Activated naive CD8-positive, alpha-beta T cell treated with anti-CD3 and anti-CD28 coated beads, Interleukin-2, amount 10 ng/mL, durations not matched to agents 7 days and 5 days (primary cell): ENCODE results near the gene ARHGAP19. TPM values are rescaled to one million over a fixed set of nuclear protein-coding genes. Genes with fewer than 3 reads are reported as not detected.
A peak's percentile ranks its signal among the peaks of the same experiment; 100 is the strongest.

Source experiments
- ATAC-seq: fragments of 150-1000 bp; cut with Tn5 transposase; one replicate; pipeline ENCODE4 v1.10.0; 2021; ENCODE audit warnings: low read depth, moderate library complexity
- POLR2A ChIA-PET: fragments of 350-600 bp; sonication (Branson Sonifier 250); formaldehyde crosslinking; loops from one replicate; lab custom pipeline; 2021; ENCODE audit warnings: antibody characterized with exemption; lab: Charles Lee
- DNase-seq: peaks from one replicate; pipeline ENCODE4 v3.0.0; 2021
- H3K27ac Mint-ChIP-seq: one replicate; pipeline ENCODE4 v1.8.0; 2022; ENCODE audit warnings: mild to moderate bottlenecking, mixed read lengths
- H3K27me3 Mint-ChIP-seq: one replicate; pipeline ENCODE4 v1.8.0; 2022; ENCODE audit warnings: mild to moderate bottlenecking, moderate library complexity, mixed read lengths
- H3K36me3 Mint-ChIP-seq: one replicate; pipeline ENCODE4 v1.8.0; 2021; ENCODE audit warnings: mild to moderate bottlenecking, mixed read lengths
- H3K4me1 Mint-ChIP-seq: one replicate; pipeline ENCODE4 v1.8.0; 2021; ENCODE audit warnings: mixed read lengths
- H3K4me3 Mint-ChIP-seq: one replicate; pipeline ENCODE4 v1.8.0; 2022; ENCODE audit warnings: mild to moderate bottlenecking, moderate library complexity, mixed read lengths
- H3K9me3 Mint-ChIP-seq: one replicate; pipeline ENCODE4 v1.8.0; 2021; ENCODE audit warnings: mixed read lengths
- total RNA-seq, 2 experiments: library from RNA; stranded (reverse); gene quantifications; one replicate each; pipeline ENCODE4 v1.2.3, GENCODE V29; 2021

Gene ARHGAP19
- total RNA-seq, 2 experiments from 2014 or later: 35.4 to 44.5 TPM

GRCh38 chr10:97318772-97319651 is 26.6 kb upstream of the ARHGAP19 start, which contains the start of gene FRAT1:
Gene FRAT1 (plus strand): TSS chr10:97319271. CDS start chr10:97319454, 183 bp downstream.
- Mint-ChIP-seq H3K9me3 (no peaks in the 10 kb centered on the region), H3K4me3 (peak within 1 kb of the TSS; percentile 97), H3K4me1 (peaks cover 23% of the 10 kb centered on the region), H3K27ac (peak within 1 kb of the TSS; percentile 98), H3K27me3 (peaks cover 5% of the 10 kb centered on the region), H3K36me3 (peaks cover 2% of the 10 kb centered on the region)
- POLR2A ChIA-PET: interaction anchor here (0.5 to 4.4 kb wide), 7 partner anchors 9 to 82 kb away, joined by 4 to 54 read pairs (median 9); partner anchors contain the start of genes ARHGAP19, FRAT2 and RRP12
- peak; percentile 74 for ATAC-seq
- DNase-seq: peak; percentile 93

GRCh38 chr10:97314671-97315070 is 22.2 kb upstream of the ARHGAP19 start:
- no peak for DNase-seq
- Mint-ChIP-seq H3K27me3 (peaks cover 2% of the 10 kb centered on the region), H3K27ac (no peak overlapping the region), H3K9me3 (no peaks in the 10 kb centered on the region), H3K36me3 (no peaks in the 10 kb centered on the region), H3K4me1 (peaks cover 7% of the 10 kb centered on the region), H3K4me3 (no peak overlapping the region)
- POLR2A ChIA-PET: no interaction called here
- ATAC-seq: no peak

- POLR2A ChIA-PET: no interaction called here
- Mint-ChIP-seq H3K27me3 (peaks cover 2% of the 10 kb centered on the region), H3K9me3 (no peaks in the 10 kb centered on the region), H3K27ac (no peak overlapping the region), H3K4me3 (no peak overlapping the region), H3K36me3 (no peaks in the 10 kb centered on the region), H3K4me1 (peaks cover under 1% of the 10 kb centered on the region)
- DNase-seq: no peak
- ATAC-seq: no peak
Observed at GRCh38 chr10:97312897-97313296, 20.5 kb upstream of the ARHGAP19 start.

- Mint-ChIP-seq H3K27me3 (peaks cover 2% of the 10 kb centered on the region), H3K27ac (no peak overlapping the region), H3K4me3 (no peak overlapping the region), H3K36me3 (no peaks in the 10 kb centered on the region), H3K4me1 (no peaks in the 10 kb centered on the region), H3K9me3 (no peaks in the 10 kb centered on the region)
- no peak for ATAC-seq
- no peak for DNase-seq
- POLR2A ChIA-PET: interaction anchor here (0.5 kb wide), 1 partner anchor 329 kb away, joined by 4 read pairs; the partner anchor contains the start of gene PI4K2A
Observed at GRCh38 chr10:97311111-97311626, 18.7 kb upstream of the ARHGAP19 start.

- DNase-seq (no peak), ATAC-seq (no peak)
- POLR2A ChIA-PET: no interaction called here
- no peak overlapping the region for H3K4me3 Mint-ChIP-seq
- no peaks in the 10 kb centered on the region for H3K9me3 Mint-ChIP-seq
- no peaks in the 10 kb centered on the region for H3K4me1 Mint-ChIP-seq
- peaks cover 2% of the 10 kb centered on the region for H3K27me3 Mint-ChIP-seq
- no peaks in the 10 kb centered on the region for H3K36me3 Mint-ChIP-seq
- no peak overlapping the region for H3K27ac Mint-ChIP-seq
Observed at GRCh38 chr10:97307866-97308780, 15.7 kb upstream of the ARHGAP19 start.

- POLR2A ChIA-PET: no interaction called here
- ATAC-seq (no peak), DNase-seq (no peak)
- peaks cover 2% of the 10 kb centered on the region for H3K27me3 Mint-ChIP-seq
- no peak overlapping the region for H3K27ac Mint-ChIP-seq
- H3K4me1 Mint-ChIP-seq: no peaks in the 10 kb centered on the region
- no peaks in the 10 kb centered on the region for H3K9me3 Mint-ChIP-seq
- no peaks in the 10 kb centered on the region for H3K36me3 Mint-ChIP-seq
- no peak overlapping the region for H3K4me3 Mint-ChIP-seq
Observed at GRCh38 chr10:97307441-97307840, 15.0 kb upstream of the ARHGAP19 start.

GRCh38 chr10:97302088-97302791 is 9.8 kb upstream of the ARHGAP19 start:
- ATAC-seq (no peak), DNase-seq (no peak)
- H3K9me3 Mint-ChIP-seq: no peaks in the 10 kb centered on the region
- no peak overlapping the region for H3K4me3 Mint-ChIP-seq
- H3K4me1 Mint-ChIP-seq: peaks cover 4% of the 10 kb centered on the region
- H3K36me3 Mint-ChIP-seq: no peaks in the 10 kb centered on the region
- H3K27me3 Mint-ChIP-seq: peaks cover 2% of the 10 kb centered on the region
- POLR2A ChIA-PET: no interaction called here
- no peak overlapping the region for H3K27ac Mint-ChIP-seq

- Mint-ChIP-seq H3K4me1 (peaks cover 4% of the 10 kb centered on the region), H3K27me3 (no peaks in the 10 kb centered on the region), H3K27ac (no peak overlapping the region), H3K9me3 (no peaks in the 10 kb centered on the region), H3K4me3 (no peak overlapping the region), H3K36me3 (no peaks in the 10 kb centered on the region)
- POLR2A ChIA-PET: no interaction called here
- no peak for ATAC-seq
- DNase-seq: no peak
Observed at GRCh38 chr10:97300980-97301379, 8.5 kb upstream of the ARHGAP19 start.

GRCh38 chr10:97298223-97298571 is 5.8 kb upstream of the ARHGAP19 start:
- POLR2A ChIA-PET: no interaction called here
- Mint-ChIP-seq H3K9me3 (no peaks in the 10 kb centered on the region), H3K27me3 (peaks cover 2% of the 10 kb centered on the region)

GRCh38 chr10:97297556-97298222 is 5.3 kb upstream of the ARHGAP19 start:
- POLR2A ChIA-PET: no interaction called here
- Mint-ChIP-seq H3K36me3 (no peaks in the 10 kb centered on the region), H3K4me3 (no peak overlapping the region), H3K4me1 (peaks cover 5% of the 10 kb centered on the region), H3K27me3 (peaks cover 2% of the 10 kb centered on the region), H3K27ac (no peak overlapping the region), H3K9me3 (no peaks in the 10 kb centered on the region)
- ATAC-seq (no peak), DNase-seq (no peak)

More at GRCh38 chr10:97298223-97298571, 5.8 kb upstream of the ARHGAP19 start:
- no peaks in the 10 kb centered on the region for H3K36me3 Mint-ChIP-seq
- no peak for ATAC-seq
- H3K4me3 Mint-ChIP-seq: no peak overlapping the region
- H3K4me1 Mint-ChIP-seq: peaks cover 4% of the 10 kb centered on the region
- DNase-seq: no peak
- H3K27ac Mint-ChIP-seq: no peak overlapping the region

GRCh38 chr10:97292862-97293198 is 393 bp upstream of the ARHGAP19 start:
- H3K36me3 Mint-ChIP-seq: peaks cover 11% of the 10 kb centered on the region
- peaks cover 2% of the 10 kb centered on the region for H3K27me3 Mint-ChIP-seq
- H3K4me1 Mint-ChIP-seq: peaks cover 25% of the 10 kb centered on the region
- POLR2A ChIA-PET: interaction anchor here (1.0 to 3.6 kb wide), 5 partner anchors 13 to 1203 kb away, joined by 3 to 21 read pairs (median 4); partner anchors contain the start of gene FRAT1
- peak overlapping the region; percentile 88 for H3K27ac Mint-ChIP-seq
- DNase-seq (no peak), ATAC-seq (no peak)
- H3K9me3 Mint-ChIP-seq: no peaks in the 10 kb centered on the region
- H3K4me3 Mint-ChIP-seq: peak overlapping the region; percentile 89

GRCh38 chr10:97291357-97292096 is 910 bp downstream of the ARHGAP19 start:
- peaks cover 25% of the 10 kb centered on the region for H3K4me1 Mint-ChIP-seq
- H3K27me3 Mint-ChIP-seq: peaks cover 2% of the 10 kb centered on the region
- peak overlapping the region; percentile 89 for H3K4me3 Mint-ChIP-seq
- H3K9me3 Mint-ChIP-seq: no peaks in the 10 kb centered on the region
- DNase-seq: no peak
- POLR2A ChIA-PET: interaction anchor here (0.8 to 3.6 kb wide), 7 partner anchors 14 to 1202 kb away, joined by 3 to 21 read pairs (median 4); partner anchors contain the start of genes FRAT1 and RRP12
- H3K27ac Mint-ChIP-seq: peak overlapping the region; percentile 88
- no peak for ATAC-seq
- H3K36me3 Mint-ChIP-seq: peaks cover 13% of the 10 kb centered on the region
